Activated naive CD8-positive, alpha-beta T cell treated with anti-CD3 and anti-CD28 coated beads, Interleukin-2, amount 50 U/mL, for 24 hours (primary cell): ENCODE results near the gene RGL4.
"Not testable (repeated sequence)": the region's sequence is repeated elsewhere in the genome, so short reads cannot be mapped to it uniquely, and the experiment has no call there.

Source experiments
- ATAC-seq: fragments of 150-1000 bp; cut with Tn5 transposase; one replicate; pipeline ENCODE4 v1.10.0; 2021
- DNase-seq: peaks from one replicate; pipeline ENCODE4 v3.0.0; 2021
- H3K27ac Mint-ChIP-seq: one replicate; pipeline ENCODE4 v1.8.0; 2021; ENCODE audit warnings: mild to moderate bottlenecking, mixed read lengths
- H3K27me3 Mint-ChIP-seq: one replicate; pipeline ENCODE4 v1.8.0; 2021; ENCODE audit warnings: mixed read lengths
- H3K36me3 Mint-ChIP-seq: one replicate; pipeline ENCODE4 v1.8.0; 2021; ENCODE audit warnings: low read depth, mixed read lengths
- H3K4me1 Mint-ChIP-seq: one replicate; pipeline ENCODE4 v1.8.0; 2021; ENCODE audit warnings: mixed read lengths
- H3K4me3 Mint-ChIP-seq: one replicate; pipeline ENCODE4 v1.8.0; 2021; ENCODE audit warnings: mild to moderate bottlenecking, moderate library complexity, mixed read lengths
- H3K9me3 Mint-ChIP-seq: one replicate; pipeline ENCODE4 v1.8.0; 2021; ENCODE audit warnings: mixed read lengths

RGL4 gene

GRCh38 chr22:23722160-23722559 lies 31.3 kb downstream of the RGL4 start:
- no peaks in the 10 kb centered on the region for H3K9me3 Mint-ChIP-seq
- peaks cover 4% of the 10 kb centered on the region for H3K4me1 Mint-ChIP-seq
- H3K27ac Mint-ChIP-seq, result no peak overlapping the region
- DNase-seq, result no peak
- no peaks in the 10 kb centered on the region for H3K27me3 Mint-ChIP-seq
- H3K36me3 Mint-ChIP-seq, result no peaks in the 10 kb centered on the region
- ATAC-seq, result no peak
- no peak overlapping the region for H3K4me3 Mint-ChIP-seq

GRCh38 chr22:23722724-23723123 lies 31.9 kb downstream of the RGL4 start:
- Mint-ChIP-seq H3K4me1 (no peaks in the 10 kb centered on the region), H3K4me3 (no peak overlapping the region), H3K9me3 (no peaks in the 10 kb centered on the region)

GRCh38 chr22:23728108-23728507 lies 37.3 kb downstream of the RGL4 start:
- H3K36me3 Mint-ChIP-seq, H3K27me3 Mint-ChIP-seq, DNase-seq, H3K4me1 Mint-ChIP-seq, H3K4me3 Mint-ChIP-seq, H3K9me3 Mint-ChIP-seq, ATAC-seq, H3K27ac Mint-ChIP-seq: not testable (repeated sequence)

More at GRCh38 chr22:23722724-23723123, 31.9 kb downstream of the RGL4 start:
- Mint-ChIP-seq H3K36me3 (no peaks in the 10 kb centered on the region), H3K27ac (no peak overlapping the region), H3K27me3 (no peaks in the 10 kb centered on the region)
- DNase-seq (no peak), ATAC-seq (no peak)

GRCh38 chr22:23737696-23738095 lies 46.9 kb downstream of the RGL4 start:
- Mint-ChIP-seq H3K4me3 (no peak overlapping the region), H3K9me3 (no peaks in the 10 kb centered on the region), H3K36me3 (no peaks in the 10 kb centered on the region), H3K4me1 (no peaks in the 10 kb centered on the region), H3K27ac (no peak overlapping the region), H3K27me3 (no peaks in the 10 kb centered on the region)
- no peak for ATAC-seq
- DNase-seq, result no peak

- Mint-ChIP-seq H3K36me3 (peaks cover 17% of the 10 kb centered on the region), H3K27me3 (no peaks in the 10 kb centered on the region), H3K9me3 (no peaks in the 10 kb centered on the region), H3K4me1 (no peaks in the 10 kb centered on the region), H3K4me3 (no peak overlapping the region), H3K27ac (no peak overlapping the region)
- DNase-seq, result no peak
- no peak for ATAC-seq
Measured at GRCh38 chr22:23742505-23743264, 51.9 kb downstream of the RGL4 start.

GRCh38 chr22:23743303-23743705 lies 52.5 kb downstream of the RGL4 start:
- no peak for DNase-seq
- H3K4me3 Mint-ChIP-seq, result no peak overlapping the region
- H3K27me3 Mint-ChIP-seq, result no peaks in the 10 kb centered on the region
- no peaks in the 10 kb centered on the region for H3K4me1 Mint-ChIP-seq
- H3K27ac Mint-ChIP-seq, result no peak overlapping the region
- no peak for ATAC-seq
- H3K36me3 Mint-ChIP-seq, result peaks cover 17% of the 10 kb centered on the region
- no peaks in the 10 kb centered on the region for H3K9me3 Mint-ChIP-seq

GRCh38 chr22:23744001-23744400 lies 53.2 kb downstream of the RGL4 start:
- DNase-seq (no peak), ATAC-seq (no peak)
- no peaks in the 10 kb centered on the region for H3K4me1 Mint-ChIP-seq
- no peak overlapping the region for H3K4me3 Mint-ChIP-seq
- no peak overlapping the region for H3K27ac Mint-ChIP-seq
- H3K27me3 Mint-ChIP-seq, result no peaks in the 10 kb centered on the region
- H3K9me3 Mint-ChIP-seq, result no peaks in the 10 kb centered on the region
- H3K36me3 Mint-ChIP-seq, result peaks cover 17% of the 10 kb centered on the region

- Mint-ChIP-seq H3K27me3 (no peaks in the 10 kb centered on the region), H3K9me3 (no peaks in the 10 kb centered on the region), H3K27ac (no peak overlapping the region), H3K4me3 (no peak overlapping the region), H3K36me3 (peaks cover 17% of the 10 kb centered on the region), H3K4me1 (no peaks in the 10 kb centered on the region)
- ATAC-seq, result no peak
- DNase-seq, result no peak
Measured at GRCh38 chr22:23744485-23744884, 53.7 kb downstream of the RGL4 start.

GRCh38 chr22:23745791-23746190 lies 55.0 kb downstream of the RGL4 start:
- no peaks in the 10 kb centered on the region for H3K27me3 Mint-ChIP-seq
- no peaks in the 10 kb centered on the region for H3K9me3 Mint-ChIP-seq
- no peak for ATAC-seq
- H3K27ac Mint-ChIP-seq, result no peak overlapping the region
- no peak for DNase-seq
- no peak overlapping the region for H3K4me3 Mint-ChIP-seq
- H3K36me3 Mint-ChIP-seq, result peaks cover 17% of the 10 kb centered on the region
- peaks cover 10% of the 10 kb centered on the region for H3K4me1 Mint-ChIP-seq
